Stimulated activated CD8-positive, alpha-beta memory T cell treated with anti-CD3 and anti-CD28 coated beads, Interleukin-12 subunit alpha, Interleukin-12 subunit beta, amount 100 ng/mL, for 24 hours (primary cell): ENCODE measurements around the gene ZNF398.
"Not testable (repeated sequence)": the region's sequence is repeated elsewhere in the genome, so short reads cannot be mapped to it uniquely, and the experiment has no call there.

Experiments used
- DNase-seq: peaks from one replicate; pipeline ENCODE4 v3.0.0-alpha.2; 2020; ENCODE audit errors: extremely low read depth

The ZNF398 gene, protein sequence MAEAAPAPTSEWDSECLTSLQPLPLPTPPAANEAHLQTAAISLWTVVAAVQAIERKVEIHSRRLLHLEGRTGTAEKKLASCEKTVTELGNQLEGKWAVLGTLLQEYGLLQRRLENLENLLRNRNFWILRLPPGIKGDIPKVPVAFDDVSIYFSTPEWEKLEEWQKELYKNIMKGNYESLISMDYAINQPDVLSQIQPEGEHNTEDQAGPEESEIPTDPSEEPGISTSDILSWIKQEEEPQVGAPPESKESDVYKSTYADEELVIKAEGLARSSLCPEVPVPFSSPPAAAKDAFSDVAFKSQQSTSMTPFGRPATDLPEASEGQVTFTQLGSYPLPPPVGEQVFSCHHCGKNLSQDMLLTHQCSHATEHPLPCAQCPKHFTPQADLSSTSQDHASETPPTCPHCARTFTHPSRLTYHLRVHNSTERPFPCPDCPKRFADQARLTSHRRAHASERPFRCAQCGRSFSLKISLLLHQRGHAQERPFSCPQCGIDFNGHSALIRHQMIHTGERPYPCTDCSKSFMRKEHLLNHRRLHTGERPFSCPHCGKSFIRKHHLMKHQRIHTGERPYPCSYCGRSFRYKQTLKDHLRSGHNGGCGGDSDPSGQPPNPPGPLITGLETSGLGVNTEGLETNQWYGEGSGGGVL

DNA sequence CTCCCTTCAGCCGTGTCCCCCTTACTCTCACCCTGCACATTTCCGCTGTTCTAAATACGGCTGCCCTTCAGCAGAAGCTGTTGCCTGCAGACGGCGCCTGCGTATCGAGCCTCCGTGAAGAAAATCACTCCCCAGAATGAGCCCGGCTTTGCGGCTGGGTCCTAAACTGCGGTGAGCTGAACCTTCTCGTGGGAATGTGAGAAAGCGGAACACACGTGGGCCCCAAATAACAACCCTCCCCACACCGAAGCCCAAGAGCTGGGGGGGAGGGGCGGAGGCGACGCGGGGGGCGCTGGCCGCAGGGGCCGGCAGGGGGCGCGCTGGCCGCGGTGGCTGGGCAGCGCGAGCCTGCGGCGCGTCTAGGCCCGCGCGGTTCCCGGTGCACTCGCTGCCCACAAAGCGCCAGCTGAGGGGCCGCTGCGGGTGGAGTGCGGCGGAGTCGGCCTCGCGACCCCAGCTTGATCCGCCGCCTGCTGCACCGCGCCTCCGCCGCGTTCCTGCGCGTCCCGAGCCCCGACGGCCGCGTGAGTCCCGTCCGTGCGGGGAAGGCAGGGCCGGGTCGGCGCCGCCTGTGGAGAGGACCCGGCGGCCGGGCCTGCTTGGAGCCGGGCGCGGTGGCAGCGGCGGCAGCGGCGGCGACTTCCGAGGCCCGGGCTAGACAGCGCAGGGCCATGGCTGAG, at the start of gene ZNF398:
TSS of gene ZNF398 (plus strand) at position 382 of the 680 bp plus-strand sequence. CDS start at position 672, 290 bp downstream.
- peak; percentile 50 for DNase-seq

DNA sequence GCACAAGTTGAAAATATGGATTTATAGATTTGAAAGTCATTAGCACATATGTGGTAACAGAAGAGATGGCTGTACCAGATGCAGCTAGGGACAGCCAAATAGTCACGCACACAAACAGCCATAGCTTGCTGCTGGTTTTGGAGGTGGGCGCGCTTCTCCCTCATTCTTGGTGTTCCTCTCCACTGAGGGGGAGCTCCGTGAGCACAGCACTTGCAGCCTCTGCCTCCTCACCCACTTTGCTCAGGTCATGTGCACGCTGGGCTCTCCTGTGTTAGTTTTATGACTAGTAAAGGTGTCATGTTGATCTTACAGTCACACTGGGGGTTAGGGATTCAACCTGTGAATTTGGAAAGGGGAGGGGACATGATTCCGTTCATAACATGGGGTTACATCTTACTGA, 48.2 kb upstream of the ZNF398 start:
- no peak for DNase-seq

DNA sequence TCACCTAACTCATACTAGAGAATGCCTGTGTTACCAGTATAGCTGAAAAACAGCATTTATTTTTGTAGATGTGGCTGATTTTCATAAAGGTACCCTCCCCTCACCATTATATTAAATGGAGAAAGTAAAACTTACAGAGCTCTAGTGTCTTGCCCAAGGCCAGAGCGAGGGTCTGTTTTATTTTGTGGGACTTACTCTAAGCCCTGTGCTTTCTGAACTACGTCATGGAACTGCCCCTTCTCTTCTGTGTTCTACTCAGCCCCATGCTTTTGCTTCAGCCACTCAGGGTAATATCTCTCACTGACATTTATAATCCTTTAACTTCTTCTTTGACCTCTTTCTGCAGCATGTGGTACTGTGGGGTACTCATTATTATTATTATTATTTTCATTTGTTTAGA, 46.4 kb upstream of the ZNF398 start:
- DNase-seq, result no peak

DNA sequence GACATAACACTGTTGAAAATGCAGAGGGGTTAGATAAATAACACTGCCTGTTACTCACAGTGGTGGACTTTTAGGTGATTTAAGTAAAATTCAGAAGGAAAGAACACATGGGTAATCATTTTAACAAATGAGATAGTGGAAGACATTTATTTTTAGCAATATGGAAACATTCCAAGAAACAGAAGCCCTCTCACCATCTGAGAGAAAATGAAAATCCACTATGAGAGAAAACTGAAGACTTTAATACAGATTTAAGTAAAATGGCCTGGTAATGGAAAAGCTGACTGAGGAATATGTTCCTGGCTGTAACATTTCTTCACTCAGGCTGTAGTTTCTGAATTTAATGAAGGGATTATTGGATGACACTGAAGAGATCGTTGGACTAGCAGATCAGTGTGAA, 44.6 kb upstream of the ZNF398 start:
- DNase-seq, result no peak

DNA sequence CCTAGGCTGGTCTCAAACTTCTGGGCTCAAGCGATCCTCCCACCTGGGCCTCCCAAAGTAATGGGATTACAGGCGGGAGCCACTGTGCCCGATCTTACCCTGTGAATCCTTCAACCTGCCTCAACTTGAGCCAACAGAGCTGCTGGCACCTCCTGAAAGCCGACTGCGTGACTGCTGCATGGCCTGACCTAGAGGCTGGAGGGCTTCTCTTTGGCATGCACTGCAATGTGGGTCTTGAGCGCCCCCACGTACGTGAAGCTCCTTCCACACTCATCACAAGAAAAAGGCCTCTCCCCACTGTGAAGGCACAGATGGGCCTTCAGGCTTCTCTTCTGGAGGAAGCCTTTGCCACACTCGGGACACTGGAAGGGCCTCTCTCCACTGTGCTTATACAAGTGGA, 43.8 kb upstream of the ZNF398 start:
- DNase-seq, result no peak

DNA sequence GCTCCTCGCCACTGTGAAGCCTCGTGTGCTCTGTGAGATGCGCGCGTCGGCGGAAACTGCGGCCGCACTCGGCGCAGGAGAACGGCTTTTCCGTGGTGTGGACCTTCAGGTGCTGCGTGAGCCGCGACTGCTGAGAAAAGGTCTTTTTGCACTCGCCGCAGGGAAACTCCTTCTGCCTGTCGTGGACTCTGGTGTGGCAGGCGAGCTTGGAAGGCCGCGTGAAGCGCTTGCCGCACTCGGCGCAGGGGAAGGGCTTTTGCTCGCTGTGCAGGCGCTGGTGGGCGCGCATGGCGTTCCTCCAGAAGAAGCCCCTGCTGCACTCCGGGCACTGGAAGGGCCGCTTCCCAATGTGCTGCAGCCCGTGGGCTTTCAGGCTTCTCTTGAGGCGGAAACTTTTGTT, 43.0 kb upstream of the ZNF398 start:
- no peak for DNase-seq

DNA sequence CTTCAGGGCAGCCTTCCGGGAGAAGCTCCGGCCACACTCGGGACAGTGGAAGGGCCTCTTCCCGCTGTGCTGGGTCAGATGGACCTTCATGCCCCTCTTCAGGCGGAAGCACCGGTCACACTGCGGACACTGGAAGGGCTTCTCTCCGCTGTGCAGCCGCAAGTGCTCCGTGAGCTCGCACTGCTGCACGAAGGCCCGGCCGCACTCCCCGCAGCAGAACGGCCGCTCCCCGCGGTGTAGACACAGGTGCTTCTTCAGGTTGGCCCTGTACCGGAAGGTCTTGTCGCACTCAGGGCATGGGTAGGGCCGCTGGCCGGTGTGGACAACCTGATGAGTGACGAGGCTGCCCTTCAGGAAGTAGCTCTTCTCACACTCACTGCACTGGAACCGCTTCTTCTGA, 42.5 kb upstream of the ZNF398 start:
- no peak for DNase-seq

DNA sequence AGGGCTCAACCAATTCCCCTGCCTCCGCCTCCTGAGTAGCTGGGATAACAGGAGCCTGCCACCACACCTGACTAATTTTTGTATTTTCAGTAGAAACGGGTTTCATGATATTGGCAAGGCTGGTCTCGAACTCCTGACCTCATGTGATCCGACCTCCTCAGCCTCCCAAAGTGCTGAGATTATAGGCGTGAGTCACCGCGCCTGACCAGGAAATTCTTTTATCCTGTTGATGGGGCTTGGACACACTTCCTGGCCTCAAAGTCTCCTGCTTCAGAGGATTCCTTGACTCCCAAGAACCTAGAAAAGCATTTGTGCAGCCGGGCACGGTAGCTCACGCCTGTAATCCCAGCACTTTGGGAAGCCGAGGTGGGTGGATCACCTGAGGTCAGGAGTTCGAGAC, 37.3 kb upstream of the ZNF398 start:
- no peak for DNase-seq

DNA sequence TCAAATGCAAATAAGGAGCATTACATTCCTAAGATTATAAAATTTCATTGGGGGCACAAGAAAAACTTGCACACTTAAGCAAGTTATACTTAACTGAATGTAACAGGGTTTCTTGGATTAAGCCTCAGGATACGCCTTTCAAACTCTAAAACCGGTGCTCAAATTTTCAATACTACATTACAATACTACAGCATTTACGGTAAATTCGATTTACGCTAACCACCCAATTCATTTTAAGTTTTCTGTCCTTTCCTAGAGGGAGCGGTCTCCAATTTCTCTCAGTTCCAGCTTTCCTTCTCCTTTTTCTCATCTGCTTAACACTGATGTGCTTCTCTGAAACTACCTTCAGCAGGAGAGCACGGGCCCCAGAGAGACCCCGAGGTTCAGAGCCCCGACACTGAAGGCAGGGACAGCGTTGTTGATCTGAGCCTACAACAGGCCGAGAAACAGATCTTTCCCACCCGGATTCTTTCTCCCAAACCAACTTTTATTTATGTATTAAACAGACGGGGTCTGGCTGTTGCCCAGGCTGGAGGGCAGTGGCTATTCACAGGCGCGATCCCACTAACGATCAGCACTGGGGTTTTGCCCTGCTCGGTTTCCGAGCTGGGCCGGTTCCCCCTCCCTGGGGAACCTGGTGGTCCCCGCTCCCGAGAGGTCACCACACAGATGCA, 21.9 kb upstream of the ZNF398 start:
- DNase-seq, result no peak

DNA sequence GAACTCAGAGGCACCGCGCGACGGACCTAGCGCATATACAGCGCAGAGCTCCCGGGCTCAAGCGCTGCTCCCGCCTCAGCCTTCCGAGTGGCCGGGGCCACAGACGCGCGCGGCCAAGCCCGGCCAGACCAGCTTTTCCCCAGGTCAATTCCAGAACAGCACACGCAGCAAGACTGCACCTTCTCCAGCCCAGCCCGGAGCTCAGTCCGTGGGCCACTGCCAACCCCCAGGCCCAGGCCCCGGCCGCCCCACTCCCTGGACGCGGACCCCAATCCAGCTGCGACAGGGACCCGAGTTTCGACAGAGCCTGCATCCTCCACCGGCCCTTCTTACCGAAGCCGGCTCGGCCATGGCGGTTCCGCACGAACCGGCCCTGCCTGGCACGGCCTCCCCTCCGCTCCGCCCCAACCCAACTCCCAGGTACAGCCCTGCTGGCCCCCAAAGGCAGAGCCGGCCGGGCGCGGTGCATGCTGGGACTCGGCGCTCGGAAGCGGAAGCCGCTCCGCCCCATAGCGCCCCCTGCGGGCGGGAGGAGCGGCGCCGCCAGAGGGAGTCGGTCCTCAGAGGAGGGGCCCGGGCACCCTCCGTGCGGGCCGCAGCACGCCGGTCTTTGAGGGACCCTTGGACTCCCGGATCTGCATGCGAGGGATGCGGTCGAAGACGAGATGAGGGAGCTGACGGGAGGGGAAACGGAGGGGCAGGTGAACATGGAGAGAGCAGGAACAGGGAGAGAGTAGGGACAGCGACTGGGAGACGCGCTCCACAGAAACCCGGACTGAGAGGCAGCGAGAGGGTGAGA, 21.2 kb upstream of the ZNF398 start, which contains the start of gene ZNF425:
TSS of gene ZNF425 (minus strand) at position 462 of the 799 bp plus-strand sequence. CDS start at position 351, 111 bp downstream.
- peak; percentile 83 for DNase-seq

DNA sequence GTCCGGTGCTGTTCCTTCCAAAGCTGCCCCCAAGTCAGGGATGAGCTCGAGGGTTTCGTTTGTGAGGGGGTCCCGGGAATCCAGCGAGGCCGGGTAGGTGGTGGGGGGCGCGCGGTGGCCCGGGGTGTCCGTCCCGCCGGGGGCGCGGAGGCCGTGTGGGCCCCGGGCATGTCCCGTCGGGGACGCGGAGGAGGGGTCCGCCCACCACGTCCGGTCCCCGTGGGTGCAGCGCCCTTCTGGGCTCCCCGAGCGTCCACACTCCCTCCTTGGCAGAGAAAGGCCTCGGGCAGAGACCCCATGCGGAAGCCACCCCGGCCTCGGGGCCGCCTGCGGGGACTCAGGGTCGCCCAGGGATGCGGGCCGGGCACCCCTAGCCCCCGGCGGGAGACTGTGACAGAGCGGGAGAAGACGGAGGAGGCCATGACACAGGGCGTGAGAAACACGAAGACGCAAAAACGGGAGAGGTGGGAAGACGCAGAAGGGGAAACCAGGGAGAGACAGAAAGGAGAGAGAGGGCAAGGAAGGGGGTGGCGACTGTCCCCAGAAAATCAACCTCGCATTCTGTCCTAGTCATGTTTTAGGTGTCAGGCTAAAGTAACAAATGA, 20.5 kb upstream of the ZNF398 start:
- peak; percentile 24 for DNase-seq

DNA sequence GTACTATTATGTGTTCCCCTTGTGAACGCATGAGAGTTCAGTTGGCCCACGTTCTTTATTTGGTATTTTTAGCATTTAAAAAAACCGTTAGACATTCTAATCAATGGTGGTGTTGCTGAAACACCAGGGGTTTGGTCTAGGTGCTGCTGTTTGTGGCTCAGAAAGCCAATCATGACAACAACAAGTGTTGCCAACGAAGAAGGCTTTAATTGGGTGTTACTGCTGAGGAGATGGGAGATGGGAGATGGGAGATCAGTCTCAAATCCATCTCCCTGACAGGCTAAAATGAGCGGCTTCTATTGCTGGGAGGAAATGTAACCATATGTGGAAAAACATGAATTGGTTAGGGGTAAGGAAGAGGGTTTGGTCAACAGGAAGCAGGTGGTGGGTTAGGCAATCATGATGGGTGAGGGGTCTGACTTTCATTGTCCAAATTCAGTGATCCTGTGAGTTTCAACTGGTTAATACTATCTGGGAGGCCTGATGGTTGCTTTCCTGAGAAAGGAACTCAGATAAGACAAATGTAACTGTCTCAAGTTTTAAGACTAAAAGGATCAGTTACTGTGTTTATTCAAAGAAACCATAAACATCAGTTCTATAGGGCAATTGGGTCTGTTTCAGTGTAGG, 16.6 kb upstream of the ZNF398 start:
- no peak for DNase-seq

DNA sequence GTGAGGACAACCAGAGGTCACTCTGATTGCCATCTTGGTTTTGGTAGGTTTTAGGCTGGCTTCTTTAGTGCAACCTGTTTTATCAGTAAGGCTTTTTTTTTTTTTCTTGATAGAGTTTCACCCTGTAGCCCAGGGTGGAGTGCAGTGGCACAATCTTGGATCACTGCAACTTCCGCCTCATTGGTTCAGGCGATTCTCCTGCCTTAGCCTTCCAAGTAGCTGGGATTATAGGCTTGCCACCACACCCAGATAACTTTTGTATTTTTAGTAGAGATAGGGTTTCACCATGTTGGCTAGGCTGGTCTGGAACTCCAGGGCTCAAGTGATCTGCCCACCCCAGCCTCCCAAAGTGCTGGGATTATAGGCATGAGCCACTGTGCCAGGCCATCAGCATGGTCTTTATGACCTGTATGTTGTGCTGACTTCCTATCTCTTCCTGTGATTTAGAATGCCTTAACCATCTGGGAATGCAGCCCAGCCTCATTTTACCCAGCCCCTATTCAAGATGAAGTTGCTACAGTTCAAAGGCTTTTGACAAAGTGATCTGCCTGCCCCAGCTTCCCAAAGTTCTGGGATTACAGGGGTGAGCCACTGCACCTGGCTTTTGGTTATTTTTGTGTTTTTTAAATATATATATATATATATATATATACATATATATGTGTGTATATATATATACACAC, 14.1 kb upstream of the ZNF398 start:
- DNase-seq, result no peak

DNA sequence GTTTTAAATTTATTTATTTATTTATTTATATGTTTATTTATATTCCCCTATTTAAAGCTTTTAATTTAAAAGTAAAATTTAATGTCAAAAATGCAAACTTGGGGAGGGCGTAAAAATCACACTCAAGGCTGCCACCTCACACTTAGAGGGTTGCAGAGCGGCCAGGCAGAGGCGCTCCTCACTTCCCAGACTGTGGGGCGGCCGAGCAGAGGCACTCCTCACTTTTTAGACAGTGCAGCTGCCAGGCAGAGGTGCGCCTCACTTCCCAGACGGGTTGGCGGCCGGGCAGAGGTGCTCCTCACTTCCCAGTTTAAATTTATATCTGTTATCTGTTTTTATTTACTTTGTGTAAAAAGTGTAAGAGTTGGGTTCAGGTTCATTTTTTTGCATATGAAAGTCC, 11.1 kb upstream of the ZNF398 start:
- DNase-seq, result no peak

DNA sequence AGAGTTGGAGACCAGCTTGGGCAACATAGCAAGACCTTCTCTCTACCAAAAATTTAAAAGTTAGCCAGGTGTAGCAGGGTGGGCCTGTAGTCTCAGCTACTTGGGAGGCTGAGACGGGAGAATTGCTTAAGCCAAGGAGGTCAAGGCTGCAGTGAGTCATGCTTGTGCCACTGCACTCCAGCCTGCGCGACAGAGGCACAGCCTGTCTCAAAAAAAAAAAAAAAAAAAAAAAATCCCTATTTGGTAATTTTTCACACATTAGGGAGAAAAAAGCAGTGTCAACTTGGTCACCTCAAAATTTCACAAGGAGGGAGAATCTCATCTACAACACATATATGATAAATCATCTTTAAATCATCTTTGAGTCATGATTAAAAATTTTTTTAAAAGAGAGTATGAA, 6.4 kb upstream of the ZNF398 start:
- DNase-seq, result no peak

DNA sequence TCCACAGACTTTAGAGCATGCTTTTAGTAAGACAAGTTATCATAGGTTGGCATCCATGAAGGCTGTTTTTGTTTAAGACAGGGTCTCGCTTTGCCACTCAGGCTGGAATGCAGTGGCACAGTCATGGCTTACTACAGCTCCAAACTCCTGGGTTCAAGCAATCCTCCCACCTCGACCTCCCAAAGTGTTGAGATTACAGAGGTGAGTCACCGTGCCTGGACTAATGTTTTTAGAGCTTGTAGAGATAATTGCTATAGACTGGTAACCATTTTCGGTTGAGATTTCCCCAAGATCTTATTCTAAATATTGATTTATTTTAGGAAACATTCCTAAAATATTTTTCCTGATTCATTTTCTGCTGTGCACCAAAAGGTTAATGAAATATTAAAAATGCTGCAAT, 5.4 kb upstream of the ZNF398 start:
- no peak for DNase-seq

DNA sequence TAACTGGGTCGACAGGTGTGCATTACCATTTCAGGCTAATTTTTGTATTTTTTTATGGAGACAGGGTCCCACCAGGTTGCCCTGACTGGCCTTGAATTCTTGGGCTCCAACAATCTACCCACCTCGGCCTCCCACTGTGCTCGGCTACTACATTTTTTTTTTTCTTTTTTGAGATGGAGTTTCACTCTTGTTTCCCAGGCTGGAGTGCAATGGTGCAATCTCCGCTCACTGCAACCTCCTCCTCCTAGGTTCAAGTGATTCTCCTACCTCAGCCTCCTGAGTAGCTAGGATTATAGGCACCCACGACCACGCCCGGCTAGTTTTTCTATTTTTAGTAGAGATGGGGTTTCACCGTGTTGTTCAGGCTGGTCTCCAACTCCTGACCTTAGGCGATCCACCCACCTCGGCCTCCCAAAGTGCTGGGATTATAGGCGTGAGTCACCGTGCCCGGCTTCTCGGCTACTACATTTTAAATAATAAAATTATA, 2.8 kb upstream of the ZNF398 start:
- not testable (repeated sequence) for DNase-seq

DNA sequence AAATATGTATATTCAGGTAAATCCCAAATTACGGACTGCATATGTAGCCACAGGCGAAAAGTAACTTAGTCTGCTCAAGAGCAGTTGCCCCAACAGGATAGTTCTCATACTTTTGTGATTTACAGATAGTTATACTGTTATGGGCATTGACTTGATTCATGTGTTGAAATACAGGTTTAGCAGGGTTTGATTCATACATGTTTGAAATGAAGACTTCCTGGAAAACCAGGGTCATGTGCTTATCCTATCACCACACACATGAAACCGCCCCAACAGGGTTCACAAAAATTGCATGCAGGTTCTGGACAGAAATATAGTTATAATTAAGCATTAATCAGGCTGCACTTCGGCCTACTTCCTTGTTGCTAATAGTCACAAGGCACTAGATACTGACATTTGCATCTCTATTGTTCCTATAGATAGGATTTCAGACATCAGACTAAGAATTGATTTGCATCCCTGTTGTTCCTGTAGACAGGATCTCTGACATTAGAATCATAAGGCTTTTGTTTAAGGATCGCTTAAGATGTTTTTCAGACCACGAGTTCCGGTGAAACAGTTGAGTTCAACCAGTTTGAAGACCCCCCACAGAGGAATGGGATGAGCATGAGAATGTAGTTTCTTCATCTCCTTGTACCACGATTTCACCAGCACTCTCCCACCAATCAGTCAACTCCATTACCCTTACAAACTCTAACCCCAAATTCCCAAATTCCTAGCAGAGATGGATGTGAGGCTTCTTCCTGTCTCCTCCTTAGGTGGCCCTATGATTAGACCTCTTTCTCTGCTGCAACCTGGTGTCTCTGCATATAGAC, 2.0 kb upstream of the ZNF398 start:
- DNase-seq, result no peak
